ENCODE data around the gene CD79B.

Gene CD79B

GRCh38 chr17:63947711-63948330 is 15.7 kb upstream of the CD79B start:
- DNase-seq (ENCODE audit: low spot score in 2 of 2) = no peak
- H3K27me3 Mint-ChIP-seq = no peaks in the 10 kb centered on the region
- H3K27ac Mint-ChIP-seq (ENCODE audit: low read depth) = no peak overlapping the region
- H3K4me1 Mint-ChIP-seq = peaks cover 20% of the 10 kb centered on the region
- H3K36me3 Mint-ChIP-seq (ENCODE audit: insufficient read depth) = no peaks in the 10 kb centered on the region
- H3K9me3 Mint-ChIP-seq = no peaks in the 10 kb centered on the region
- H3K4me3 Mint-ChIP-seq = no peak overlapping the region
- no peak for ATAC-seq (replicated peaks; ENCODE audit: extremely low read depth, poor library complexity, severe bottlenecking)

- ATAC-seq (replicated peaks; ENCODE audit: extremely low read depth, poor library complexity, severe bottlenecking) (peak; percentile 80), DNase-seq (ENCODE audit: low spot score in 2 of 2) (peak; percentile 38 to 44)
- H3K4me1 Mint-ChIP-seq = peaks cover 20% of the 10 kb centered on the region
- no peaks in the 10 kb centered on the region for H3K36me3 Mint-ChIP-seq (ENCODE audit: insufficient read depth)
- H3K27ac Mint-ChIP-seq (ENCODE audit: low read depth) = peak overlapping the region; percentile 57
- no peaks in the 10 kb centered on the region for H3K9me3 Mint-ChIP-seq
- H3K4me3 Mint-ChIP-seq = peak overlapping the region; percentile 74
- no peaks in the 10 kb centered on the region for H3K27me3 Mint-ChIP-seq
Observed at GRCh38 chr17:63946440-63947363, 14.6 kb upstream of the CD79B start.

- H3K27ac Mint-ChIP-seq (ENCODE audit: low read depth) = peak overlapping the region; percentile 57
- H3K4me3 Mint-ChIP-seq = peak overlapping the region; percentile 74
- no peaks in the 10 kb centered on the region for H3K9me3 Mint-ChIP-seq
Observed at GRCh38 chr17:63945784-63946439, 13.8 kb upstream of the CD79B start.

GRCh38 chr17:63944736-63945499 is 12.8 kb upstream of the CD79B start:
- ATAC-seq (replicated peaks; ENCODE audit: extremely low read depth, poor library complexity, severe bottlenecking) (no peak), DNase-seq (ENCODE audit: low spot score in 2 of 2) (no peak)
- H3K4me3 Mint-ChIP-seq = peak overlapping the region; percentile 74
- H3K4me1 Mint-ChIP-seq = peaks cover 20% of the 10 kb centered on the region
- H3K9me3 Mint-ChIP-seq = no peaks in the 10 kb centered on the region
- H3K36me3 Mint-ChIP-seq (ENCODE audit: insufficient read depth) = peaks cover 1% of the 10 kb centered on the region
- no peaks in the 10 kb centered on the region for H3K27me3 Mint-ChIP-seq
- H3K27ac Mint-ChIP-seq (ENCODE audit: low read depth) = no peak overlapping the region

More at GRCh38 chr17:63945784-63946439, 13.8 kb upstream of the CD79B start:
- peak; percentile 17 for ATAC-seq (replicated peaks; ENCODE audit: extremely low read depth, poor library complexity, severe bottlenecking)
- H3K36me3 Mint-ChIP-seq (ENCODE audit: insufficient read depth) = peaks cover 1% of the 10 kb centered on the region
- no peak for DNase-seq (ENCODE audit: low spot score in 2 of 2)
- peaks cover 20% of the 10 kb centered on the region for H3K4me1 Mint-ChIP-seq
- H3K27me3 Mint-ChIP-seq = no peaks in the 10 kb centered on the region

GRCh38 chr17:63943745-63944144 is 11.6 kb upstream of the CD79B start:
- Mint-ChIP-seq H3K27me3 (no peaks in the 10 kb centered on the region), H3K9me3 (no peaks in the 10 kb centered on the region), H3K4me3 (no peak overlapping the region), H3K36me3 (ENCODE audit: insufficient read depth) (peaks cover 1% of the 10 kb centered on the region), H3K27ac (ENCODE audit: low read depth) (no peak overlapping the region), H3K4me1 (peaks cover 28% of the 10 kb centered on the region)
- no peak for DNase-seq (ENCODE audit: low spot score in 2 of 2)
- ATAC-seq (replicated peaks; ENCODE audit: extremely low read depth, poor library complexity, severe bottlenecking) = no peak

DNA sequence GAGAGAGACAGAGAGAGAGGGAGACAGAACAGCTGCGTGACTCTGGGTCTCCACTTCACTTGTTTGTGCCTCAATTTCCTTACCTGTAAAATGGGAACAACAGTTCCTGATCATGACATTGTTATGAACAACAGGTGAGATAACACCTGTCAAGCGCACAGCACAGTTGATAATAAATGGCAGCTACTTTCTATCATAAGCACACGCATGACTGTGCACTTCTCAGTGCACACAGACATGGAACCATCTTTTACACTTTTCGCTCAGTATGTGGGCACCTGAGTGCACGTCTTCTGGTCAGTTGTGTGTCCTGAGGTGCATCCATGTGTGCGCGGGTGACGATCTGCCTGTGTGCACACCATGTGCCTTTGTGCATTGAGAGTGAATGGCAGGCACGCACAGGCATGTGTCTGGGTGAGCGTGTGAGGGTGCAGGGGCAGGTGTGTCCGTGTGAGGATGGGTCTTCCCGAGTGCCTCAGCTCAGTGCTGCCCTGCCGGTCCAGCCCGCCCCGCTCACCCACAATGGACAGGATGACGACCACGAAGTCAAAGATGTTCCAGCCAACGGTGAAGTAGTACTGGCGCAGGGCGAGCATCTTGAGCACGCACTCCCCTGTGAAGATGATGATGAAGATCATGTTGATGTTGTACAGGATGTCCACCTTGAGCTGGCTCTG is 10.3 kb upstream of the CD79B start:
- peaks cover 33% of the 10 kb centered on the region for H3K4me1 Mint-ChIP-seq
- H3K36me3 Mint-ChIP-seq (ENCODE audit: insufficient read depth) = peaks cover 3% of the 10 kb centered on the region
- no peak overlapping the region for H3K27ac Mint-ChIP-seq (ENCODE audit: low read depth)
- DNase-seq (ENCODE audit: low spot score in 2 of 2) = no peak
- H3K9me3 Mint-ChIP-seq = no peaks in the 10 kb centered on the region
- H3K27me3 Mint-ChIP-seq = no peaks in the 10 kb centered on the region
- H3K4me3 Mint-ChIP-seq = no peak overlapping the region
- no peak for ATAC-seq (replicated peaks; ENCODE audit: extremely low read depth, poor library complexity, severe bottlenecking)

- H3K4me3 Mint-ChIP-seq = no peak overlapping the region
- no peak overlapping the region for H3K27ac Mint-ChIP-seq (ENCODE audit: low read depth)
- no peaks in the 10 kb centered on the region for H3K9me3 Mint-ChIP-seq
- no peaks in the 10 kb centered on the region for H3K27me3 Mint-ChIP-seq
- H3K36me3 Mint-ChIP-seq (ENCODE audit: insufficient read depth) = peaks cover 3% of the 10 kb centered on the region
- DNase-seq (ENCODE audit: low spot score in 2 of 2) = no peak
- H3K4me1 Mint-ChIP-seq = peaks cover 32% of the 10 kb centered on the region
- no peak for ATAC-seq (replicated peaks; ENCODE audit: extremely low read depth, poor library complexity, severe bottlenecking)
Observed at GRCh38 chr17:63941751-63942150, 9.6 kb upstream of the CD79B start.

DNA sequence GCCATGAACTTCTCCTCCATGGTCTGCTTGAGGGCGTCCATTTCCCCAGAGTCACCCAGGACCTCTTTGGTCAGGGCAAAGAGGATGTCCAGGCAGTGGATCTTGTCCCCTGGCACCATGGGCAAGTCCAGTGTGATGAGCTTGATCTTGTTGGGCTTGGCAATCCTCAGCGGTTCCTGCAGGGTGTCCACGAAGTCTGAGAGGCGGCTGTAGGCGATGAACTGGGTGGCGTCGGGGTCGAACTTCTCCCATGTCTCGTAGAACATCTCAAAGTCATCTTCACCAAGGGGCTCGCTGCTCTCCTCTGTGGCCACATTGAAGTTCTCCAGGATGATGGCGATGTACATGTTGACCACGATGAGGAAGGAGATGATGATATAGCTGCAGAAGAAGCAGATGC is 9.0 kb upstream of the CD79B start:
- Mint-ChIP-seq H3K27me3 (no peaks in the 10 kb centered on the region), H3K9me3 (no peaks in the 10 kb centered on the region), H3K36me3 (ENCODE audit: insufficient read depth) (peaks cover 3% of the 10 kb centered on the region), H3K4me3 (no peak overlapping the region), H3K27ac (ENCODE audit: low read depth) (no peak overlapping the region), H3K4me1 (peaks cover 26% of the 10 kb centered on the region)
- DNase-seq (ENCODE audit: low spot score in 2 of 2) (no peak), ATAC-seq (replicated peaks; ENCODE audit: extremely low read depth, poor library complexity, severe bottlenecking) (no peak)

- Mint-ChIP-seq H3K27ac (ENCODE audit: low read depth) (no peak overlapping the region), H3K4me1 (peaks cover 21% of the 10 kb centered on the region), H3K27me3 (no peaks in the 10 kb centered on the region)
Observed at GRCh38 chr17:63940584-63940983, 8.5 kb upstream of the CD79B start.

GRCh38 chr17:63939884-63940283 is 7.8 kb upstream of the CD79B start:
- no peak for DNase-seq (ENCODE audit: low spot score in 2 of 2)
- Mint-ChIP-seq H3K9me3 (no peaks in the 10 kb centered on the region), H3K36me3 (ENCODE audit: insufficient read depth) (peaks cover 3% of the 10 kb centered on the region), H3K27ac (ENCODE audit: low read depth) (no peak overlapping the region), H3K4me3 (no peak overlapping the region), H3K4me1 (peaks cover 14% of the 10 kb centered on the region), H3K27me3 (no peaks in the 10 kb centered on the region)
- ATAC-seq (replicated peaks; ENCODE audit: extremely low read depth, poor library complexity, severe bottlenecking) = no peak

More at GRCh38 chr17:63940584-63940983, 8.5 kb upstream of the CD79B start:
- no peak for ATAC-seq (replicated peaks; ENCODE audit: extremely low read depth, poor library complexity, severe bottlenecking)
- Mint-ChIP-seq H3K4me3 (no peak overlapping the region), H3K36me3 (ENCODE audit: insufficient read depth) (peaks cover 3% of the 10 kb centered on the region), H3K9me3 (no peaks in the 10 kb centered on the region)
- DNase-seq (ENCODE audit: low spot score in 2 of 2) = no peak

DNA sequence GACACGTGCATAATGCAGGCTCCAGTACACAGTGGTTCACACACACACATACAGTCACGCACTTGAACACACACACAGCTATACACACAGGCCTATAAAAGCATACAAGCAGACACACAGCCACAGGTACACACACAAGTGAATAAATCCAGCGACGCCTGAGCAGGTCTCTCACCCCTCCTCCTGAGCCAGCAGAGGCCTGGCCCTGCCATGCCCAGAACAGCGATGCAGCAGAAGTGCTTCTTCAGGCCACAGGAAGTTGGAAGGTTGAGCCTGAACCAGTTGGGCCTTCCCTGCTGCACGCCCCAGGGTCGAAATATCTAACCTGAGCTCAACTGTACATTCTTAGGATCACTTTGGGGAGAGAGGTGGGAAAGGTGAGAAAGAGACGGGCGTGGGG is 7.3 kb upstream of the CD79B start:
- no peak for DNase-seq (ENCODE audit: low spot score in 2 of 2)
- Mint-ChIP-seq H3K9me3 (no peaks in the 10 kb centered on the region), H3K36me3 (ENCODE audit: insufficient read depth) (peaks cover 3% of the 10 kb centered on the region), H3K27me3 (no peaks in the 10 kb centered on the region), H3K4me1 (peaks cover 13% of the 10 kb centered on the region), H3K4me3 (no peak overlapping the region), H3K27ac (ENCODE audit: low read depth) (no peak overlapping the region)
- no peak for ATAC-seq (replicated peaks; ENCODE audit: extremely low read depth, poor library complexity, severe bottlenecking)

DNA sequence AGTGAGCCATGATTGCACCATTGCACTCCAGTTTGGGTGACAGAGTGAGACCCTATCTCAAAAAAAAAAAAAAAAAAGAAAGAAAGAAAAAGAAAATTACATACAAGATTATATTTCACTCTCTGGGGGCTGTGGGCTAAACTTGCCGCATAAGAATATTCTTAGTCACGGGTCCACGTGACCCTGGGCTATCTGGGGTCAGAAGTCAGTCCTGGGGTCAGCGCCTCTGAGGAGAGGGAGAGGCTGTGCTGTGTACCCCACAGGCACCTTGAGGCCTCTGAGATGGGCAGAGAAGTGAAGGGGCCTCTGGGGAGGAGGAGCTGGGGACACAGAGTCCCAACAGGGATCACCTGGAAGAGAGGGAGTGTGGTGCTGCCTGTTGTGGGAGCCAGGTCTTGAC is 5.8 kb upstream of the CD79B start:
- H3K27me3 Mint-ChIP-seq = no peaks in the 10 kb centered on the region
- ATAC-seq (replicated peaks; ENCODE audit: extremely low read depth, poor library complexity, severe bottlenecking) (no peak), DNase-seq (ENCODE audit: low spot score in 2 of 2) (no peak)
- peak overlapping the region; percentile 91 for H3K27ac Mint-ChIP-seq (ENCODE audit: low read depth)
- H3K4me3 Mint-ChIP-seq = no peak overlapping the region
- H3K36me3 Mint-ChIP-seq (ENCODE audit: insufficient read depth) = peaks cover 4% of the 10 kb centered on the region
- H3K9me3 Mint-ChIP-seq = no peaks in the 10 kb centered on the region
- H3K4me1 Mint-ChIP-seq = peaks cover 13% of the 10 kb centered on the region
